H1 (cell line): ENCODE results near the gene SEC14L6. TPM values are rescaled to one million over a fixed set of nuclear protein-coding genes. Genes with fewer than 3 reads are reported as not detected.

ENCODE experiments used
- ASH2L ChIP-seq: fragments of 200-600, 300-600 bp; sonication (generic); IDR thresholded peaks from one replicate; pipeline ENCODE4 v1.7.1; 2017; ENCODE audit warnings: low read length
- CBX5 ChIP-seq: fragments of 300-800, 300-1000 bp; sonication (generic); IDR thresholded peaks from 2 replicates; pipeline ENCODE4 v1.7.1; 2016; ENCODE audit warnings: antibody characterized with exemption, low read length, low read depth
- CREB1 ChIP-seq: IDR thresholded peaks from 2 replicates; pipeline ENCODE4 v1.6.1; 2012; ENCODE audit warnings: inconsistent platforms
- GABPA ChIP-seq: IDR thresholded peaks from 2 replicates; pipeline ENCODE4 v1.6.1; 2011; ENCODE audit warnings: mild to moderate bottlenecking, low read length, moderate library complexity, borderline replicate concordance; ENCODE audit not compliant: insufficient read depth
- POLR2A ChIP-seq, 2 experiments: IDR thresholded peaks; 1 replicate in 1 of 2; 2 replicates in 1 of 2; pipeline ENCODE4 v1.6.1; 2011; ENCODE audit warnings: low read depth in 2 of 2, low read length in 2 of 2, mild to moderate bottlenecking in 2 of 2; ENCODE audit errors: control extremely low read depth in 1 of 2
- RAD21 ChIP-seq, 2 experiments: IDR thresholded peaks in 1 of 2; conservative IDR thresholded peaks in 1 of 2; 2 replicates each; pipeline ENCODE4 v1.6.1; 2011; ENCODE audit warnings: low read depth in 2 of 2, low read length in 2 of 2, improper control_type of control experiment in 1 of 2, inconsistent platforms in 1 of 2, mild to moderate bottlenecking in 1 of 2, moderate library complexity in 1 of 2
- RBBP5 ChIP-seq: IDR thresholded peaks from 2 replicates; pipeline ENCODE4 v1.7.1; 2012; ENCODE audit warnings: low read depth, mild to moderate bottlenecking, inconsistent platforms, low read length, moderate library complexity, borderline replicate concordance
- RXRA ChIP-seq: IDR thresholded peaks from 2 replicates; pipeline ENCODE4 v1.6.1; 2011; ENCODE audit warnings: low read depth, mild to moderate bottlenecking, low read length, moderate library complexity; ENCODE audit not compliant: insufficient read depth
- SRF ChIP-seq: IDR thresholded peaks from 2 replicates; pipeline ENCODE4 v1.6.1; 2011; ENCODE audit warnings: mild to moderate bottlenecking, low read depth, low read length, moderate library complexity
- YY1 ChIP-seq: IDR thresholded peaks from 2 replicates; pipeline ENCODE4 v1.6.1; 2011; ENCODE audit warnings: low read depth, mild to moderate bottlenecking, low read length
- polyA plus RNA-seq, 7 experiments: library from polyadenylated mRNA; depleted of rRNA in 3 of 7; stranded (reverse) in 5 of 7; unstranded in 2 of 7; fragments of >200 nt in 5 of 7; fragments of 200-250 nt in 2 of 7; gene quantifications; 1 replicate in 5 of 7; 2 replicates in 1 of 7; 4 replicates in 1 of 7; pipeline versions ENCODE4 v1.2.1 to v1.2.3, GENCODE V29; 2011 to 2013; ENCODE audit warnings: missing spikeins in 2 of 7, mixed read lengths in 2 of 7
- total RNA-seq: library from RNA; stranded (reverse); fragmentation: NEBNext Ultra II Directional; extraction: Animal tissue kit (Norgen Biotek cat#: 25700); gene quantifications from 2 replicates; pipeline ENCODE4 v1.2.1, GENCODE V29; 2021
- TF ChIP-seq, protein P1 (sequence below): IDR thresholded peaks from 2 replicates; pipeline ENCODE4 v1.6.1; 2011; ENCODE audit warnings: low read depth, mild to moderate bottlenecking, low read length; ENCODE audit not compliant: insufficient read depth

Gene SEC14L6
- total and polyA plus RNA-seq, 2 of the 8 experiments (the other 6 are each of a cell fraction or from before 2014, with no cell fraction given), result 0.63 to 2.1 TPM

DNA sequence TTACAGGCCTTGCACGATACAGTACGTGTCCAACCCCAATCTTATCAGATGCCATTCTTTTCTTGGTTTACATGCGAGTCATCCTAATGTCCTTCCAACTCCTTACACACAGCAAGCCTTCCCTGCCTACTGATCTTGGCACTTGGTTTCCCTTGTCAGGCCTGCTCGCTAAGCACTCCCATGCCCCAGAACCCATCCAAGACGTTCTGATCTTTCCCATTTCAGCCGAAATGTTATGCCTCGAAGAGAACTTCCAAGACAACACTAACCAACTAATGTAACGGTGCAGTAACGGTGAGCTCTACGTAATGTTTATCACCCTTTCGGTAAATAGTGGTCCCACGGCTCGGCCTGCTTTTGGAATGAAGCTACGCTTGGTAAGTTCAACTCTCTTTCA, 44.6 kb upstream of the SEC14L6 start (continued):
- TF ChIP-seq CBX5 (no peak), POLR2A (IDR thresholded peaks at IDR 0.05; ENCODE audit: control extremely low read depth in 1 of 2, low read depth in 2 of 2, low read length in 2 of 2) (no peak), ASH2L (no peak), CREB1 (no peak), YY1 (no peak), RXRA (no peak), RAD21 (IDR thresholded peaks at IDR 0.05 in 1 of 2, conservative IDR thresholded peaks at IDR 0.05 in 1 of 2; ENCODE audit: low read depth in 2 of 2, low read length in 2 of 2) (no peak), RBBP5 (no peak), SRF (no peak), GABPA (no peak)
- TF ChIP-seq, protein P1, sequence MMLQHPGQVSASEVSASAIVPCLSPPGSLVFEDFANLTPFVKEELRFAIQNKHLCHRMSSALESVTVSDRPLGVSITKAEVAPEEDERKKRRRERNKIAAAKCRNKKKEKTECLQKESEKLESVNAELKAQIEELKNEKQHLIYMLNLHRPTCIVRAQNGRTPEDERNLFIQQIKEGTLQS, result no peak
